ENCODE results near the gene PTTG1IP. TPM values are rescaled to one million over a fixed set of nuclear protein-coding genes. Genes with fewer than 3 reads are reported as not detected.

Gene PTTG1IP
- total and polyA plus RNA-seq, 2 donors (not counting 1 experiment from before 2014, with no cell fraction given) = 30.7 to 58.6 TPM

- Histone ChIP-seq H3K27ac (ENCODE audit: low read length in 2 of 2) (no peak overlapping the region), H2AFZ (ENCODE audit: insufficient read depth, low read depth, low read length, poor library complexity, severe bottlenecking) (peak overlapping the region; percentile 51), H3K9me3 (ENCODE audit: control extremely low read depth in 1 of 3, control insufficient read depth in 2 of 3, insufficient read depth in 1 of 3, low read length in 2 of 3) (peaks cover 0 to 14% (median 2%) of the 10 kb centered on the region in 3 donors), H3K27me3 (replicated peaks in 1 of 4; ENCODE audit: control extremely low read depth in 1 of 4, control insufficient read depth in 3 of 4, insufficient read depth in 4 of 4, low read length in 3 of 4) (no peaks in the 10 kb centered on the region), H3K4me3 (ENCODE audit: control extremely low read depth in 1 of 5, extremely low read depth in 1 of 5, insufficient read depth in 1 of 5, low read depth in 2 of 5, low read length in 4 of 5) (peak overlapping the region in 4 of 5 experiments; percentile 43 to 80 (median 76)), H3K36me3 (replicated peaks in 1 of 2; ENCODE audit: control extremely low read depth in 1 of 2, control insufficient read depth in 1 of 2, extremely low read depth in 1 of 2, insufficient read depth in 2 of 2, low read length in 1 of 2) (peaks cover 0 to 4% of the 10 kb centered on the region in 2 experiments), H4K20me1 (ENCODE audit: control insufficient read depth, insufficient read depth, low read length, poor library complexity, severe bottlenecking) (peaks cover 53% of the 10 kb centered on the region), H3K4me2 (replicated peaks; ENCODE audit: low read depth, low read length, poor library complexity, severe bottlenecking) (peak overlapping the region; percentile 98), H3K9ac (ENCODE audit: low read length) (peak overlapping the region; percentile 92), H3K4me1 (ENCODE audit: control insufficient read depth in 2 of 2, insufficient read depth in 2 of 2, low read length in 2 of 2) (peaks cover 5 to 16% of the 10 kb centered on the region in 2 donors), H3K79me2 (ENCODE audit: control insufficient read depth, insufficient read depth, low read length) (peaks cover 45% of the 10 kb centered on the region)
- H3K27me3 Mint-ChIP-seq = no peaks in the 10 kb centered on the region
- POLR2A ChIA-PET = interaction anchor here (0.5 to 1.4 kb wide), 7 partner anchors 10 to 471 kb away, joined by 3 to 12 read pairs (median 4); partner anchors contain the start of genes POFUT2 and UBE2G2
- H3K4me1 Mint-ChIP-seq = peaks cover 10% of the 10 kb centered on the region
- H3K27ac Mint-ChIP-seq = peak overlapping the region; percentile 74
- ATAC-seq (ENCODE audit: low read depth) (no peak), DNase-seq (no peak)
- 69% methylated on average over 51 of the region's 57 CpGs for WGBS (ENCODE audit: insufficient coverage)
- intact Hi-C loops (cut with micrococcal nuclease) = loop anchor here (1.0 to 10.0 kb wide), 5 partner anchors 16 to 1842 kb away; partner anchors contain the start of genes ADARB1, CFAP410, PKNOX1 and UBE2G2
- H3K4me3 Mint-ChIP-seq = peak overlapping the region; percentile 78
- no peaks in the 10 kb centered on the region for H3K9me3 Mint-ChIP-seq (ENCODE audit: insufficient read depth)
- CTCF ChIA-PET = interaction anchor here (0.5 to 1.6 kb wide), 3 partner anchors 16 to 124 kb away, joined by 3 to 8 read pairs (median 3); partner anchors contain the start of gene UBE2G2
- TF ChIP-seq CTCF (IDR thresholded peaks at IDR 0.05) = no peak
- no peak for TF ChIP-seq EZH2 (IDR thresholded peaks at IDR 0.05; ENCODE audit: borderline replicate concordance, insufficient read depth, low read depth, low read length, poor library complexity, severe bottlenecking)
These were observed 56.6 kb downstream of the PTTG1IP start for GRCh38 chr21:44816761-44817505.
